Left kidney (tissue), 8 donors: ENCODE data around the gene DEFB128. TPM values are rescaled to one million over a fixed set of nuclear protein-coding genes. Genes with fewer than 3 reads are reported as not detected.
"Not testable (repeated sequence)": the region's sequence is repeated elsewhere in the genome, so short reads cannot be mapped to it uniquely, and the experiment has no call there.

Experiments
- DNase-seq: peaks from one replicate; pipeline ENCODE4 v3.0.0-alpha.2; 2013
- long read RNA-seq, 8 donors: transcript quantifications; one replicate each; lab custom pipeline, GENCODE V29; 2026
- polyA plus RNA-seq: library from polyadenylated mRNA; unstranded; fragments of 120-200 nt; gene quantifications from one replicate; pipeline ENCODE4 v1.2.1, GENCODE V29; 2013; ENCODE audit not compliant: insufficient read length

The DEFB128 gene
- not detected for polyA plus RNA-seq
- long read RNA-seq, donor 1 = 0 reads
- long read RNA-seq, donor 2 = 0 reads
- long read RNA-seq, donor 3 = 0 reads
- long read RNA-seq, donor 4 = 0 reads
- long read RNA-seq, donor 5 = 0 reads
- long read RNA-seq, donor 6 = 0 reads
- long read RNA-seq, donor 7 = 0 reads
- long read RNA-seq, donor 8 = 0 reads

DNA sequence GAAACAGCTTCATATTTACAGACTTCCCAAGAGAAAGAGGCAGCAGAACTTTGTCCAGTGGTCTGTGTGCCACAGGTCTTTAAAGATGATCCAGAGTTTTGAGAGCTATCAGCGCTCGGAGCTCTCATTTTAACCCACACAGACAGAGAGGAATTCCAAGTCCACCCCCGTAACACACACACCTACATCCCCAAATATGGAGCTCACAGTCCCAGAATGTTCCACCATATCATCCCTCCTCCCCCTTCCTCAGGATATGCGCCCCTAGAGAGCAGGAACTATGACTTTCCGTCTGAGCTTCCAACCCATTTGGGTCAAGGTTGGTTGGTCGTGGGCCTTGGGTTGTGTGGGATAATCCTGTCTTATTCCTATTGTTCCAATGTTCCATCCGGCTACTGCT is at the start of gene DEFB128:
Gene DEFB128, minus strand, starts transcription at position 101 of the 400 bp plus-strand sequence. Its CDS starts 88 bp downstream, at position 13.
- no peak for DNase-seq

DNA sequence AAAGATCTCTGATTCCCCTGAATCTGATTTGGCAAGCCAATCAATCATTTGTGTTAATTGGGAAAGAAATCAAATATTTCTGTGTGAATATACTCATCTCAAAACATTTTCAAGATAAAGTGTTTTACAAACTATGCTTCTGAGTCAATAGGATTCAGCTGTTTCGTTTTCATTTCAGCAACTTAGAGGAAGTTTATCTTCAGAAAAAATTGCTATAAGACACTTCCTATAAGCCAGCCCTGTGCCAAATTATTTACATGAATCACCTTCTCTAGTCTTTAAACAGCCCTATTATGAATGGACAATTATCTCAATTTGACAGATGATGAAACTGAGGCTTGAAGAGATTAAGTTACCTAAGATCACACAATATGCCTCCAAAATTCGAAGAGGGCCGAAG is 48.4 kb upstream of the DEFB128 start:
- no peak for DNase-seq

DNA sequence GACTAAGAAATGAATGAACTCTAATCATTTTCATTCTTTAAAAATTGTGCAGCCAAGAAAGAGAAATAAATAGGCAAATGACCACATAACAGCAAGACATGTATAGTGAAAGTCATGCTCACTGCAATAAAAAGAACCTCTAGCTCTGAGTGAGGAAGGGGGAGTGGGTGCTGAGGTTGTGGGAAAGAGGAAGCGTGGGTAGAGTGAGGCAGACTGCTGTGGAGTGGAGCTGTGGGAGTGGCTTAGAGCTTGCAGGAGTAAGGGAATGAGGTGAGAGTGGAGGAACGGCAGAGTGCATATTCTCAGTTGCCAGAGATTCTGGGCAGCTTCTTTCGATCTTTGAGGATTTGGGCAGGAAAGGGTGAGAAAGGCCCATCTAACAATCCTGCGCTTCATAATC is 48.0 kb upstream of the DEFB128 start:
- no peak for DNase-seq

DNA sequence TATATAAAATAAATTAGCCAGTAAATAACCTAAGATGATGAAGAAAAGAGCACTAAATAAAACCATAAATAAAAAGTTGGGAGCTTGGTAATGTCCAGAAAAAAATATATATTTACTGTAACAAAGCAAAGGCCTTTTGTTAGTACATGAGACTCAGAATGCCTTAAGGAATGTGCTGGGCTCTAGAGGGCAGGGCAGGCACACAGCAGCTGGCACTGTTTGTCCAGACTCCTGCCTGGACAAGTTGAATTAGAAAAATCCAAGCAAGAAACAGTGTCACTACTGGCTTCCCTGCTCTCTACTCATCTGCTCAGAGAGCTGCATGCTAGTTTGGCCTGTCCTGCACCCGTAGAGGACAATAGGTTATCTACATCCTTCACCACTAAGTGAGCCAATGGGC is 46.4 kb upstream of the DEFB128 start:
- no peak for DNase-seq

DNA sequence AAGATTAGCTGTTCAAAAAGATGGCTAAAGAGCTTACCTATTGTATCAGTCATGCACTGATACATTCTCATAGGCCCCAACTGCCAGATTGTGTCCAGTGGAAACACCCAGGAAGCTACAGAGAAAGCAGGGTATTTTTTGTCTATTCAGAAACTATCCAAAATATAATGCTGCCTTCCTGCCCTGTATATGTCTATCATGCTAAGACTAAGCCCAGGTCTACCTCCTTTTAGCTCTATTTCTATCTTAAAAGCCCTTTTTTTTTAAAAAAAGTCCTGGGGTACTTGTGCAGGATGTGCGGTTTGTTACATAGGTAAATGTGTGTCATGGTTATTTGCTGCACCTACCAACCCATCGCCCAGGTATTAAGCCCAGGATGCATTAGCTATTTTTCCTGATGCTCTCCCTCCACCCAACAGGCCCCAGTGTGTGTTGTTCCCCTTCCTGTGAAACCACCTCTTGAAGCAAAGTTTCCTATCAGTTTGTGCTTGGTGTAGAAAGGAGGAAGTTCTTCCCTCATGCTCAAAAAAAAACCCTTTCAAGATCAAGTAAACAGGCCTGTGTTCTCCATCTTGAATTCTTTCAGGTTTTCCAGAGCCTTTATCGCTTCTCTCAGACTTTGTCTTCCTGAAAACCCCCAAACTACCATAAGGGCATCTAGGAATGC is 38.1 kb upstream of the DEFB128 start:
- no peak for DNase-seq

DNA sequence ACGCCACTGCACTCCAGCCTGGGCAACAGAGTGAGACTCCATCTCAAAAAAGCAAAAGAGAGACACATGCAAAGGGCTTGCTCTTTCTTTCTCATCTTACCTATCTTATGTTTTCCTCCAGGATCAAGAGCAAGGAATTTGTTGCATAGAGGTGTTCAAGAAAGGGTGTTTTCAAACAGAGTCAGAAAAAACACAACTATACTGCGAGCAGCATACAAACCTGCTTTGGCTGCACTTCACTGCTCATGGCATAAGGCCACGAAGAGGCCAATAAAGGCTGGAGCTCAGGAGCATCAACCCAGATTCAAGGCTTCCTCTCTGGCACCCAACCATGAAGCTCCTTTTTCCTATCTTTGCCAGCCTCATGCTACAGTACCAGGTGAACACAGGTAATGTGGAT is 37.4 kb upstream of the DEFB128 start, which contains the start of gene DEFB129:
Gene DEFB129, plus strand, starts transcription at position 301 of the 400 bp plus-strand sequence. Its CDS starts 31 bp downstream, at position 332.
- DNase-seq = no peak

DNA sequence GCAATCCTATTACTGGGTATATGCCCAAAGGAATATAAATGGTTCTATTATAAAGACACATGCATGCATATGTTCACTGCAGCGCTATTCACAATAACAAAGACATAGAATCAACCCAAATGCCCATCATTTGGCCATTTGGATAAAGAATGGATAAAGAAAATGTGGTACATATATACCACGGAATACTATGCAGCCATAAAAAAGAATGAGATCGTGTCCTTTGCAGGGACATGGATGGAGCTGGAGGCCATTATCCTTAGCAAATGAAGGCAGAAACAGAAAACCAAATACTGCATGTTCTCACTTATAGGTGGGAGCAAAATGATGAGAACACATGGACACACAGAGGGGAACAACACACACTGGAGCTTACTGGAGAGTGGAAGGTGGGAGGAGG is 36.4 kb upstream of the DEFB128 start:
- not testable (repeated sequence) for DNase-seq

DNA sequence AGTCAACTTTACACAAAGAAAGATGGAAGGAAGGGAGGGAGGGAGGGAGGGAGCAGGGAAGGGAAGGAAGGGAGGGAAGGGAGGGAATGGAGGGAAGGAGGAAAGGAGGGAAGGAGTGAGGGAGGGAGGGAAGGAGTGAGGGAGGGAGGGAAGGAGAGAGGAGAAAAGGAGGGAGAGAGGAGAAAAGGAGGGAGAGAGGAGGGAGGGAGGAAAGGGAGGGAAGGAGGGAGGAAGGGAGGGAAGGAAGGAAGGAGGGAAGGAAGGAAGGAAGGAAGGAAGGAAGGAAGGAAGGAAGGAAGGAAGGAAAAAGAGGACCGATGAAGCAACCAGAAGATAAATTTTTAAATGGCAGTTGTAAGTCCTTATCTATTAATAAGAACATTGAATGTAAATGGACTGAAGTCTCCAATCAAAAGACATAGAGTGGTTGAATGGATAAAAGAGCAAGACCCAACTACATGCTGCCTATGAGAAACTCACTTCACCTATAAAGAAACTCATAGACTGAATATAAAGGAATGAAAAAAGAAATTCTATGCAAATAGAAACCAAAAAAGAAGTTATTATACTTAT is 31.8 kb upstream of the DEFB128 start:
- no peak for DNase-seq

DNA sequence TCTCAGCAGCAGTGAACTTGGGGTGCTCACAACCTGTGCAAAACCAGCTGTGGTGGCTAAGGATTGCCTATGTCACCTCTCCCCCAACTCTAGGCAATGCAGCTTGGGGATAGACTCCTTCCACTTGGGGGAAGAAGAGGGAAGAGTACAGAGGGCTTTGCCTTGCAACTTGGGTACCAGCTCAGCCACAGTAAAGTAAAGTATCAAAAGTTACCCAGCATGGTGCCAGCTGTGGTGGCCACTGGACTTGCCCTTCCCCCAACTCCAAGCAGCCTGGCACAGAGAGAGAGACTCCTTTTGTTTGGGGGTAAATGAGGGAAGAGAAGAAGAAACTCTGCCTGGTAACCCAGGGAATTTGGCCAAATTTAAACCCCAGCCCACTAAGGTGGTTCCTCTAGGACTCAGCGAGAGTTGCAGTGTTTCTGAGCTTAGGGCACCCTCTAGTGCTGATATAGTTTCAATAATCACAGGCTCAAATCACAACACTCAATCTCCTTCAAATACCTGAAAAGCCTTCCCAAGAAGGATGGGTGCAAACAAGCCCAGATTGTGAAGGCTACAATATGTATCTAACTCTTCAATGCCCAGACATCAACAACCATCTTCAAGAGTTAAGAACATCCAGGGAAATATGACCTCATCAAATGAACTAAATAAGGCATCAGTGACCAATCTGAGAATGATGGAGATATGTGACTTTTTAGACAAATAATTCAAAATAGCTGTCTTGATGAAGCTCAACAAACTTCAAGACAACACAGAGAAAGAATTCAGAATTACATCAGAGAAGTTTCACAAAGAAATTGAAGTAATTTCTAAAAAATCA is 30.0 kb upstream of the DEFB128 start:
- peak; percentile 11 for DNase-seq

DNA sequence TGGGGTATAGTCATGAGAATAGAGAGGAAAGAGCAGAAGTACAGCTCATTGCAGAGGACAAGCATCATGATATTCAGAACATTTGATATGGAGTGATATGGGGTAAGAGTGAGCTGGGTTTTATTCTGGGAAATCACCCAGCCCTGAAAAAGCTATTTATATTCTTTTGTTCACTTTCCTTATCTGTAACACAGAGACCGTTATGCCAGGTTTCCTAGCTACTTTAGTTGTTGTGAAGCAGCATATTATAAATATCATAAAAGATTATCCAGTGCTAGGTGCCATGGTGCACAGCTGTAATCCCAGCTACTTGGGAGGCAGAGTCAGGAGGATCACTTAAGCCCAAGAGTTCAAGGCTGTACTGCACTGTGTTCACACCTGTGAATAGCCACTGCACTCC is 27.8 kb upstream of the DEFB128 start:
- no peak for DNase-seq

DNA sequence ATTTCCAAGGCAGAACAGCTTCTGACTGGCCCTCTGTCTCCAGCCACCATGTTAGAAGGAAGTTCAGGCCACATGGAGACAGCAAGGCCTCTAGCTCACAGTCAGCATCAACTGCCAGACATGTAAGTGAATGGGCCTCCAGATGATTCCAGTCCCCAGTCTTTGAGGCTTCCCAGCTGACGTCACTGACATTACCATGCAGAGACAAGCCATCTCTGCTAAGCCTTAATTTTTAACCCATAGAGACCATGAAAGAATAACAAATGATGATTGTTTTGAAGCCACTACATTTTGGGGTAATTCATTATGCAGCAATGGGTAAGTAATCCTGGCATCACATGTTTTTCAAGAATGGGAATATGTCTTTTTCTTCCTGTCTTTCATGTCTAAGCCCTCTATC is 26.3 kb upstream of the DEFB128 start:
- DNase-seq = no peak

DNA sequence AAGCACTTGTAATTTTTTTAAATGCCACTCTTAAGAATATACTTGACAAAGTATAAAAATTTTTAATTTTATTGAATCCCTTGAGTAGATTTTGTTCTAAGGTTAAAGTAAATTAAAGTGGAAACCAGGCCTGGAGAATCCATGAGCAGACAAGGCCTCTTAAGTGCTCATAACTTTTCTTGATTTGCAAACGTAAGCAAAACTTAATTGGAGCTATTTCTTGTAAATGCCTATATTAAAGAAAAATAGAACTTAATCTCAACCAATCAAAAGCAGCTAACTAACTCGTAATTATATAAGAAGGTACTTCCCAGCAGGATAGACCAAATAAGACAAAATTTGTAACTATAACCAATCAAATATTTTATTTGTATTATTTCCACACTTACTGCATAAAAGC is 24.9 kb upstream of the DEFB128 start:
- no peak for DNase-seq

DNA sequence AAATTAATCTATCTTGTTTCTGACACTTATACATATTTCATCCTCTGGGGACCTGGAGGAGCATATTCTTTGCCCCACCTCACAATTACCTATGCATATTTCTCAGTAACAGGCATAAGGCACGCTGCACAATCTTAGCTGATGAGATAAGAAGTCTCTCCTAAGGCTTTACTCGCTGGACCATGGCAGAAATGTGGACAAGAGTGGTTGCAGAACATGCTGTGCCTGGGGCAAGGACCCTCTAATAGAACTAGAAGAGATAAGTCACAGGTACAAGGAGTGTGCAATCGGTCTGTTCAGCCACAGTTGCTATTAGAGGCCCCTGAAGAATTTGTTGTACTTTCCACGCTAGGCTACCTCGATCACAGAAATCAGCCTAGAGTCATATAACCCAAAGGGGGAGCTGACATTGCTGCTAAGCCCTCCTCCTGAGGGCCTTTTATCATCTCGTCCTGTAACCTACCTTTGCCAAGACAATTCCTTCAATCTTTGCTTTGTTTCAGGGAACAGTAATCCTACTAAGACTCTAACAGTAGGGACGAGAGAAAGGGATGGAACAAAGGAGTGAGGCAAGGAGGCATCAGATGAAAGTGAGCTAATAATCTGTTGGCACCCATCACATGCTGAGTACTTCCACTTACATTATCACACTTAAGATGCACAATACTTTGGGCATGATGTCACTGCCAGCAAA is 21.4 kb upstream of the DEFB128 start:
- no peak for DNase-seq

DNA sequence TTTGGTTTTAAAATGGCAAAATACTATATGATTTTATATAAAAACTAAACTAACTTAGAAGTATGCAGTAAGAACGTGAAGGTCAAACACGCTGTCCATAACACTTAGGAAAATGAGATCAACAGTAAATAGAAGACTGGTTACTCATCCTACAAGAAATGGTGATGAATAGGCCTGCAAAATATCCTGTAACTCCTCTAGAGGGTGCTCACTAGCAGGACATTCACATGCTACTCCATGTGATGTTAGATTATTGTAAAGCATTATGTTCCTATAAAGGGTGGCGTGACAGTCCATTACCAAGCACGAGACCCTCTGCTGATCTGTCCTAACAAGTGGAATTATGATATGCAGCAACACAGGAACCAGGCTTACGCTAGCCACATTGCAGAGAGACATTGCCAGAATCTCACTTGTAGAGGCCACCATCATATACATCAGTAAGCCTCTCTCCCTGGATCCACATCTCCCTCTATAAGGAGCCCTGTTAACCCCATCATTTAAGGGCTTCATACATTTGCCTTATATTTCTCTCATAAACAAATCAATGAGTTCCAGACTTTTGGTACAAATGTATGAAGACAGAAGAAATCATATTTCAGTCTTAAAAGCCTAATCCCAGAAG is 19.5 kb upstream of the DEFB128 start:
- DNase-seq = peak; percentile 24

DNA sequence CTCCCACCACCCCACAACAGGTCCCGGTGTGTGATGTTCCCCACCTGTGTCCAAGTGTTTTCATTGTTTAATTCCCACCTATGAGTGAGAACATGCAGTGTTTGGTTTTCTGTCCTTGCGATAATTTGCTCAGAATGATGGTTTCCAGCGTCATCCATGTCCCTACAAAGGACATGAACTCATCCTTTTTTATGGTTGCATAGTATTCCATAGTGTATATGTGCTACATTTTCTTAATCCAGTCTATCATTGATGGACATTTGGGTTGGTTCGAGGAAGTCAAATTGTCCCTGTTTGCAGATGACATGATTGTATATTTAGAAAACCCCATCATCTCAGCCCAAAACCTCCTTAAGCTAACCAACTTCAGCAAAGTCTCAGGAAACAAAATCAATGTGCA is 14.1 kb upstream of the DEFB128 start:
- not testable (repeated sequence) for DNase-seq

DNA sequence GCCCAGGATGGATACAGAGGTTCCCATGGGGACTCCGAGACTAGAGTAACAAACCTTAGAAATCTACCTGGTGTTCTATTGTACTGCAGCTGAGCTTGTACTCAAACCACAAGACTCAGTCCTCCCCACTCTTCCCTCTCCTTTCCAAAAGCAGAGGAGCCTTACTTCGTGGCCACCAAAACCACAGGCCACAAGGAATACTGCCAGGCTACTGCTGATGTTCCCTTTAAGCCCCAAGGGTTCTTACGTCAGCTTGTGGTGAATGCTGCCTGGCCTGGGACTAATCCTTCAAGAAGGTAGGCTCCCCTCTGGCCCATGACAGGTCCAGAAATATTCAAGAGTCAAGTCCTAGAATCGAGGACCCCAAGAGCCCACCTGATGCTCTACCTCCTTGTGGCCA is 10.5 kb upstream of the DEFB128 start:
- DNase-seq = no peak

DNA sequence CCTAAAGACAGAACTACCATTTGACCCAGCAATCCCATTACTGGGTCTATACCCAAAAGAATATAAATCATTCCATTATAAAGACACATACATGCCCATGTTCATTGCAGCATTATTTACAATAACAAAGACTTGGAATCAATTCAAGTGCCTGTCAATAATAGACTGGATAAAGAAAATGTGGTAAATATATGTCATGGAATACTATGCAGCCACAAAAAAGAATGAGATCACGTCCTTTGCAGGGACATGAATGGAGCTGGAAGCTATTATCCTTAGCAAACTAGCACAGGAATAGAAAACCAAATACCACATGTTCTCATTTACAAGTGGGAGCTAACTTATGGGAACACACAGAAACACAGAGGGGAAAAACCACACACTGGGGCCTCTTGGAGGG is 8.7 kb upstream of the DEFB128 start:
- DNase-seq = no peak

DNA sequence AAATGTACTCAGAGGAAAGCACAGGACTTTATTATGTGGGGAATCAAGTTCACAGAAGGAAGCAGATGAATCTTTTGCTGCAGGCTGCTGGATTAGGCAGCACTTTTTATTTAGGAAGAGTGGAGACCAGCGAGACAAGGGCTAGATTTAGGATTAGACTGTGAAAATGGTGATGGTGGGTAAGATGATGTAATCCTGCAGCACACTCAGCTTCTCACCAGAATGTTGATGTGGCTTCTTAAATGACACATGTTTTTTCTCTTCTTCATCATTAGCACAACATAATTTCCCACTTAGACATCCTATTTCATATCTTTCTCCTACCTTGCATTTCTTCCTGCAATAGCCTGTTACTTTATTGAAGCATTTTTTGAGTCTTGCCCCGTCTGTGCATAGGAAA is 1.8 kb downstream of the DEFB128 start:
- no peak for DNase-seq

DNA sequence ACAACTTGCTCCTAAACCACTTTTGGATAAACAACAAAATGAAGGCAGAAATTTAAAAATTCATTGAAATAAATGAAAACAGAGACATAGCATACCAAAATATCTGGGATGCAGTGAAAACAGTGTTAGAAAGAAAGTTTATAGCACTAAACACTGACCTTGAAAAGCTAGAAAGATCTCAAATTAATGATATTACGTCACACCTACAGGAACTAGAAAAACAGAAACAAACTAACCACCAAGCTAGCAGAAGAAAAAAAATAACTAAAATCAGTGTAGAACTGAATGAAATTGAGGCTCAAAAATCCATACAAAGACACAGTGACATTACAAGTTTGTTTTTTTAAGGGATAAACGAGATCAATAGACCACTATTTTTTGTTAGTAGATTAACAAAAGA is 5.2 kb downstream of the DEFB128 start:
- DNase-seq = no peak

DNA sequence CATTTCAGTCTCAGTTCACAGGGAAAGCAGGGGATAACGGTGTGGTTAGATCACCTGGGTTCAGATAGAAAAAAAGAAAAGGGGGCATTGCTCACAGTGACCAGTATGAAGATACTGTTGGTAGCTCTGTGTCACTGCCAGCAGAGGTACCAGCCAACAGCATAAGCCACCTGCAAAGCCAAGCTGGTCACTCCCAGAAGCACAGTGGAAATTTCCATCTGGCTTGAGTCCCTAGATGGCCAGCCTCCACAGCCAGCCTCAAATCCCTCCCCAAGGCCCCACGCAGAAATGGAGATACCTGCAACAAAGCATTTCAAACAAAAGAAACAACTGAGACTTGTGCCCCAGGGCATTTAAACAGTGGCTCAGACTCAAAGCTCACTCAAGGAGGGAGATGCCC is 20.6 kb downstream of the DEFB128 start:
- DNase-seq = no peak

DNA sequence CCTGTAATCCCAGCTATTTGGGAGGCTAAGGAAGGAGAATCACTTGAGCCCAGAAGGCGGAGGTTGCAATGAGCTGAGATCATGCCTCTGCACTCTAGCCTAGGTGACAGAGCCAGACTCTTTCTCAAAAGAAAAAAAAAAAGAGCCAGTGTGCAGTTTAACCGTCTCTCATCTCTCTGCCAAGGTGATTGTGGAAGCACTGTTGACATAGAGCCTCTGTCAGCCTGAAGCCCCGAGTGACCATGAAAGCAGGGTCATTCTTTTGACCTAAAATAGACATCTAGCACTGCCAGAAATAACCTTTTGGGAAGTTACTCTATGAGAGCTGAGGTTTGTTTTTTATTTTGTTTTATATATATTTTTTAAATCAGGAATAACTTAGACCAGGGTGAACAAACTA is 24.9 kb downstream of the DEFB128 start:
- no peak for DNase-seq

DNA sequence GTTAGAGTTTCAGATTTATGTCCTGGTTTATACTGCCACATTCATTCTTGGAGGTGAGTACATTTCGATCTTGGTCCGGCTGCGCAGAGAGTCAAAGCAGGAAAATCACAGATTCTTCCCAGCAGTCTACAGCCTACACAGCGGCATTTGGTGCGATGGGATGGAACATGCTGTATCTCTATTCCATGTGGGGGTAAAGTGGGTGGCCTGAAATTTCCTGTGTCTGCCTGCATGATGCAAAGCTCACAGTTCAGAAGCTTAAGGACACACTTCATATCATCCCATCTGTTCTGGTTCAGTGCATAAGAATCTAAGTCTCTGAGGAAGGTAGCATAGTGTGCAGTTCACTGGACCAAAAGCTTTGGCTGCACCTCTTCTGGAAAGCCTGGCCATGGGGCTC is 32.4 kb downstream of the DEFB128 start, which contains the start of gene DEFB127:
Gene DEFB127, plus strand, starts transcription at position 301 of the 400 bp plus-strand sequence. Its CDS starts 91 bp downstream, at position 392.
- peak; percentile 0 for DNase-seq
